WI38 (cell line): ENCODE measurements around the gene ASMTL.

Experiments used
- H3K4me3 ChIP-seq: 2 replicates; pipeline ENCODE4 v1.5.1; 2011; ENCODE audit warnings: low read depth, mild to moderate bottlenecking, control low read depth, low read length
- TF ChIP-seq, protein P1 (sequence below): IDR thresholded peaks from 2 replicates; pipeline ENCODE4 v1.5.1; 2012; ENCODE audit warnings: low read depth, mild to moderate bottlenecking, control low read depth, low read length

The ASMTL gene

DNA sequence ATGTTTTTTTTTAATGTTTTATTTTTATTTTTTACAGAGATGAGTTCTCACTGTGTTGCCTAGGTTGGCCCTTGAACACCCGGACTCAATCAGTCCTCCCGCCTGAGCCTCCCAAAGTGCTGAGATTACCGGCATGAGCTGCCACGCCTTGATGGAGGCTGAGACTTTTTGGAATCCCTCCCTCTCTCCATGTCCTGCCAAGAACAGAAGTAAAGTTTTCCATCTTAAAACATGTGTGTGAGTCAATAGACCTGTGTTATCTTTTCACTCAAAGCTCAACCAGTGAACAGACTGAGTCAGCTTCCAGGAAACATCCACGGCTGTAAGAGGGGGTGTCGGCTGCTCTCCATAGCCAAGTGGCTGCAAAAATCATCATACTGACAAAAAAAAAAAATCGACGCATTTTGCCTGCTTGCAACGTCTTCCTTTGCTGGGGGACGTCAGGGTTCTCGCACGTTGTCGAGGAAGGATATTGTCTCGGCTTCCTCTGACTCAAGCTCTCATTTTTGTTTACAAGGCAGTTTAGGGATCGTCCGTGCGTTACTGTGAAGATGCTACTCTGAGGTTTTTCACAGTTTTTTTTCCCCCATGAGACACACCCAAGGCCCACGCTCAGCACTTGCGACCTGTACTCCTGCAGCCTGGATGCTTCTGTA is 10.0 kb upstream of the ASMTL start:
- TF ChIP-seq, protein P1, sequence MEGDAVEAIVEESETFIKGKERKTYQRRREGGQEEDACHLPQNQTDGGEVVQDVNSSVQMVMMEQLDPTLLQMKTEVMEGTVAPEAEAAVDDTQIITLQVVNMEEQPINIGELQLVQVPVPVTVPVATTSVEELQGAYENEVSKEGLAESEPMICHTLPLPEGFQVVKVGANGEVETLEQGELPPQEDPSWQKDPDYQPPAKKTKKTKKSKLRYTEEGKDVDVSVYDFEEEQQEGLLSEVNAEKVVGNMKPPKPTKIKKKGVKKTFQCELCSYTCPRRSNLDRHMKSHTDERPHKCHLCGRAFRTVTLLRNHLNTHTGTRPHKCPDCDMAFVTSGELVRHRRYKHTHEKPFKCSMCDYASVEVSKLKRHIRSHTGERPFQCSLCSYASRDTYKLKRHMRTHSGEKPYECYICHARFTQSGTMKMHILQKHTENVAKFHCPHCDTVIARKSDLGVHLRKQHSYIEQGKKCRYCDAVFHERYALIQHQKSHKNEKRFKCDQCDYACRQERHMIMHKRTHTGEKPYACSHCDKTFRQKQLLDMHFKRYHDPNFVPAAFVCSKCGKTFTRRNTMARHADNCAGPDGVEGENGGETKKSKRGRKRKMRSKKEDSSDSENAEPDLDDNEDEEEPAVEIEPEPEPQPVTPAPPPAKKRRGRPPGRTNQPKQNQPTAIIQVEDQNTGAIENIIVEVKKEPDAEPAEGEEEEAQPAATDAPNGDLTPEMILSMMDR, result no peak
- H3K4me3 ChIP-seq, result no peak overlapping the region

DNA sequence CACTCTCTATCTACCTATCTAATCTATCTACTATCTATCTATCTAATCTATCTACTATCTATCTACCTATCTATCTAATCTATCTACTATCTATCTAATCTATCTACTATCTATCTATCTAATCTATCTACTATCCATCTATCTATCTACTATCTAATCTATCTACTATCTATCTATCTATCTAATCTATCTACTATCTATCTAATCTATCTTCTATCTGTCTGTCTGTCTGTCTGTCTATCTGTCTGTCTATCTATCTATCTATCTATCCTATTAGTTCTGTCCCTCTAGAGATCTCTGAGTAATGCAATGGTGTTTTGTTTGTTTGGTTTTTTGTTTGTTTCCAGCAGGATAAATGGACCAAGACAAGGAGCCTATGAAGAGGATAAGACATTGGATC is 9.4 kb upstream of the ASMTL start:
- H3K4me3 ChIP-seq, result no peak overlapping the region
- TF ChIP-seq, protein P1, result no peak

- TF ChIP-seq, protein P1, result no peak
- no peak overlapping the region for H3K4me3 ChIP-seq
Observed at GRCh38 chrX:1455948-1456280, 3.2 kb upstream of the ASMTL start.

DNA sequence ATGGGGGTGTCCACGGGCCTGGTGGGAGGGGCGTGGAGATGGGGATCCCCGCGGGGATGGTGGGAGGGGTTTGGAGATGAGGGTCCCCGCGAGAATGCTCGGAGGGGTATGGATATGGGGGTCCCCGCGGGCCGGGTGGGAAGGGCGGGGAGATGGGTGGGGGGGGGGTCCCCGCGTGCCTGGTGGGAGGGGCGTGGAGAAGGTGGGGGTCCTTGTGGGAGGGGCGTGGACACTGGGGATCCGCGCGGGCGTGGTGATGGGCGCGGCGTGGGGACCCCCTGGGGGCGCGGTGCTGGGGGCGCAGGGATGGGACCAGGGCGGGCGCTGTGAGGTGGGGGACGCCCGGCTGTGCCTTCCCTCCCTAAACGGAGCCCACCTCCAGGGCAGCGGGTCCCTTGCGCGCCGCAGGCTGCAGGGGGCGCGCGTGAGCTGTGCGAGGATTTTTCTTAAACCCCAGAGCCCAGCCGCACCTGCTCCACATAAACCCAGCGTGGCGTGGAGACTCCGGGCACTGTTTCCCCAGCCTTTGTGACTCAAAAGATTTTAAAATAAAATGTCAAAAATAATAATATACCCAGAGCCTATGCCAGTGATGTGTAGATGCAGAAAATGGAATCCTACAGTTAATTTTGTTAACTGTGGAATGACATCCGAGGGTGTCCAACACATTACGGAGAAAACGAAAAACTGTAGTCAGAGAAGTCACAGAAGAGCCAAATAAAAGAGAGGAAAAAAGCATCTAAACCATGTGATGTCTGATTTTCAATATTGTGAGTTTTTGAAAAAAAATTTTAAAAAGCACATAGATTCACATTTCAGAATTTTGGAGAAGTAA is 1.5 kb upstream of the ASMTL start:
- H3K4me3 ChIP-seq, result peak overlapping the region; percentile 67
- TF ChIP-seq, protein P1, result peak; percentile 97

- TF ChIP-seq, protein P1, result no peak
- H3K4me3 ChIP-seq, result peak overlapping the region; percentile 67
Observed at GRCh38 chrX:1453395-1453783, 680 bp upstream of the ASMTL start.

- TF ChIP-seq, protein P1, result no peak
- H3K4me3 ChIP-seq, result peak overlapping the region; percentile 86
Observed at GRCh38 chrX:1451661-1452515, 821 bp downstream of the ASMTL start.

GRCh38 chrX:1451251-1451660 is 1.5 kb downstream of the ASMTL start:
- peak overlapping the region; percentile 86 for H3K4me3 ChIP-seq
- TF ChIP-seq, protein P1, result no peak
